Karpas-422 (cell line): Measurements from ENCODE around the gene NIT2. TPM values are rescaled to one million over a fixed set of nuclear protein-coding genes. Genes with fewer than 3 reads are reported as not detected.

Experiments used
- DNase-seq: peaks from one replicate; pipeline ENCODE4 v3.0.0-alpha.2; 2015
- H2AFZ ChIP-seq: fragments of 200-600 bp; sonication (generic); 2 replicates; pipeline ENCODE4 v1.6.1; 2014; ENCODE audit warnings: antibody characterized with exemption, low read length, mixed read lengths
- H3K27ac ChIP-seq: fragments of 200-600 bp; sonication (generic); 2 replicates; pipeline ENCODE4 v1.5.1; 2014; ENCODE audit warnings: mild to moderate bottlenecking, low read length, moderate library complexity
- H3K27me3 ChIP-seq: fragments of 200-600 bp; sonication (generic); 2 replicates; pipeline ENCODE4 v1.6.1; 2014; ENCODE audit warnings: low read length, mixed read lengths
- H3K36me3 ChIP-seq: fragments of 200-600 bp; sonication (generic); 2 replicates; pipeline ENCODE4 v1.6.1; 2014; ENCODE audit warnings: low read length, mixed read lengths; ENCODE audit not compliant: insufficient read depth
- H3K4me1 ChIP-seq: fragments of 200-600 bp; sonication (generic); 2 replicates; pipeline ENCODE4 v1.6.1; 2014; ENCODE audit warnings: mild to moderate bottlenecking, low read length, mixed read lengths
- H3K4me2 ChIP-seq: fragments of 200-600 bp; sonication (generic); 2 replicates; pipeline ENCODE4 v1.6.1; 2014; ENCODE audit warnings: low read length, low read depth, mild to moderate bottlenecking; ENCODE audit not compliant: poor library complexity, severe bottlenecking
- H3K4me3 ChIP-seq: fragments of 200-600 bp; sonication (generic); 2 replicates; pipeline ENCODE4 v1.5.1; 2014; ENCODE audit warnings: mild to moderate bottlenecking, antibody characterized with exemption, low read length, mixed read lengths
- H3K79me2 ChIP-seq: fragments of 200-600 bp; sonication (generic); 2 replicates; pipeline ENCODE4 v1.6.1; 2014; ENCODE audit warnings: mild to moderate bottlenecking, low read length, mixed read lengths
- H3K9ac ChIP-seq: fragments of 200-600 bp; sonication (generic); 2 replicates; pipeline ENCODE4 v1.6.0; 2014; ENCODE audit warnings: low read length
- H3K9me2 ChIP-seq: fragments of 200-600 bp; sonication (generic), shearing (Covaris generic); replicated peaks from 2 replicates; pipeline ENCODE4 v1.6.0; 2014; ENCODE audit warnings: mild to moderate bottlenecking, low read length, moderate library complexity; ENCODE audit not compliant: insufficient read depth
- H3K9me3 ChIP-seq: fragments of 300-700, 200-600 bp; sonication (generic); 2 replicates; pipeline ENCODE4 v1.6.1; 2014; ENCODE audit warnings: low read length, mixed read lengths
- H4K20me1 ChIP-seq: fragments of 200-600 bp; sonication (generic); 2 replicates; pipeline ENCODE4 v1.6.1; 2014; ENCODE audit warnings: mild to moderate bottlenecking, antibody characterized with exemption, low read length, low read depth; ENCODE audit not compliant: insufficient read depth
- total RNA-seq: library from RNA; depleted of rRNA; stranded (reverse); fragments of >200 nt; shearing (Covaris generic); gene quantifications from 2 replicates; pipeline ENCODE4 v1.2.3, GENCODE V29; 2014; ENCODE audit warnings: low replicate concordance

The NIT2 gene
- total RNA-seq, 1 experiment from 2014 or later = 74.5 TPM

GRCh38 chr3:100361897-100362296 is 27.3 kb downstream of the NIT2 start:
- DNase-seq = no peak
- Histone ChIP-seq H3K9me3 (no peaks in the 10 kb centered on the region), H4K20me1 (no peaks in the 10 kb centered on the region), H2AFZ (no peak overlapping the region), H3K4me3 (no peak overlapping the region), H3K9me2 (no peaks in the 10 kb centered on the region), H3K4me1 (no peaks in the 10 kb centered on the region), H3K79me2 (peaks cover 11% of the 10 kb centered on the region; the same call in 1 of the 2 replicates), H3K9ac (no peak overlapping the region), H3K36me3 (peaks cover 58% of the 10 kb centered on the region), H3K27ac (no peak overlapping the region), H3K27me3 (no peaks in the 10 kb centered on the region), H3K4me2 (no peak overlapping the region)

DNA sequence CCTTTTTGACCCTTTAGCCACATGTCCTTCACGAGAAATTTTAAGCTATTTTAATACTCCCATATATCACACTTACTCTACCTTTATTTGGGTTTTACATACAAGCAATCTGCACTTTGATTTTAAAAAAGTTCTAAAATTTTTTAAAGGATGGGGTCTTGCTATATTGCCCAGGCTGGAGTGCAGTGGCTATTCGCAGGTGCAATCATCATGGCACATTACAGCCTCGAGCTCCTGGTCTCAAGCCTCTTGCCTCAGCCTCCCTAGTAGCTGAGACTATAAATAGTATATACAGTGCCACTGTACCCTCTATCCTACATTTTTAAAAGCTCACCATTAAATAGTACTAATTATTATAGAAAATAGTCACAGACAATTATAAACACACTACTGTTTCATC is 29.9 kb downstream of the NIT2 start:
- no peaks in the 10 kb centered on the region for H3K9me3 ChIP-seq
- H3K4me2 ChIP-seq = no peak overlapping the region
- no peak for DNase-seq
- H3K9ac ChIP-seq = no peak overlapping the region
- H3K36me3 ChIP-seq = peaks cover 64% of the 10 kb centered on the region
- peaks cover 11% of the 10 kb centered on the region; the same call in 1 of the 2 replicates for H3K79me2 ChIP-seq
- no peaks in the 10 kb centered on the region for H4K20me1 ChIP-seq
- H3K27ac ChIP-seq = no peak overlapping the region
- no peaks in the 10 kb centered on the region for H3K27me3 ChIP-seq
- H2AFZ ChIP-seq = no peak overlapping the region
- no peaks in the 10 kb centered on the region for H3K4me1 ChIP-seq
- no peak overlapping the region for H3K4me3 ChIP-seq
- no peaks in the 10 kb centered on the region for H3K9me2 ChIP-seq

DNA sequence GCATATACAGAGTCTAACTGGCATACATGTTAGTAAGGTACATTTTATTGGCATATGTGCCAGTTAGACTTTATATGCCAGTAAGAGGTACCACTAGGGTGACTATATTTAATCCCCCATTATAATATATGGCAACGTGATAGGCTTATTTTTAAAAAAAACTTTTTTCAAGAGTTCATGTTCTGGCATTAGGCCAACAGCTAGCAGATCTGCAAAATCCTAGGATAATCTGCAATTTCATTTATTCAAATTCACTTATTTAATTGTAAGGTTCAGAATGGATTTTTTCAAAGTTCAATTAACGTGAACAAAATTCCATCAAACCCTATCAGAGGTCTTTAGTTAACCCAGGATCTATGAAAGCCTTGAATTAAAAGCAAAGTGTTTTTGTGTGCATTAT is 31.9 kb downstream of the NIT2 start:
- H3K4me2 ChIP-seq = no peak overlapping the region
- H3K9me2 ChIP-seq = no peaks in the 10 kb centered on the region
- no peak for DNase-seq
- H2AFZ ChIP-seq = no peak overlapping the region
- H3K4me1 ChIP-seq = no peaks in the 10 kb centered on the region
- H3K4me3 ChIP-seq = no peak overlapping the region
- peaks cover 62% of the 10 kb centered on the region for H3K36me3 ChIP-seq
- H3K9ac ChIP-seq = no peak overlapping the region
- H4K20me1 ChIP-seq = no peaks in the 10 kb centered on the region
- no peaks in the 10 kb centered on the region for H3K9me3 ChIP-seq
- H3K27ac ChIP-seq = no peak overlapping the region
- H3K27me3 ChIP-seq = no peaks in the 10 kb centered on the region
- peaks cover 11% of the 10 kb centered on the region; the same call in 1 of the 2 replicates for H3K79me2 ChIP-seq

DNA sequence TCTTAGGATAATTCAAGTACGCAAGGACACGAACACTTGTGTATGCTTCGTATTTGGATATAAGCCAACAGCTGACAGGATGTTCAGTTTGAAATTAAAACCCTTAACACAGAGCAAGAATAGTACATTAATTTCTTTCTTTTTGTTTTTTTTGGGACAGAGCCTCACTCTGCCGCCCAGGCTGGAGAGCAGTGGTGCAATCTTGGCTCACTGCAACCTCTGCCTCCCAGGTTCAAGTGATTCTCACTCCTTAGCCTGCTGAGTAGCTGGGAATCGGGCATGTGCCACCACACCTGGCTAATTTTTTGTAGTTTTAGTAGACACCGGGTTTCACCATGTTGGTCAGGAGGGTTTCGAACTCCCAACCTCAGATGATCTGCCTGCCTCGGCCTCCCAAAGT is 33.9 kb downstream of the NIT2 start:
- no peak overlapping the region for H3K27ac ChIP-seq
- H3K27me3 ChIP-seq = no peaks in the 10 kb centered on the region
- DNase-seq = no peak
- no peaks in the 10 kb centered on the region for H3K9me2 ChIP-seq
- H3K4me2 ChIP-seq = no peak overlapping the region
- H3K36me3 ChIP-seq = peaks cover 58% of the 10 kb centered on the region
- H2AFZ ChIP-seq = no peak overlapping the region
- H3K79me2 ChIP-seq = peaks cover 17% of the 10 kb centered on the region; the same call in 1 of the 2 replicates
- no peak overlapping the region for H3K4me3 ChIP-seq
- no peaks in the 10 kb centered on the region for H4K20me1 ChIP-seq
- H3K4me1 ChIP-seq = no peaks in the 10 kb centered on the region
- H3K9ac ChIP-seq = no peak overlapping the region
- no peaks in the 10 kb centered on the region for H3K9me3 ChIP-seq

- no peaks in the 10 kb centered on the region for H4K20me1 ChIP-seq
- 0 out of 2 replicates have a peak, but pooled peaks cover 10% of the 10 kb centered on the region for H3K79me2 ChIP-seq
- no peaks in the 10 kb centered on the region for H3K9me3 ChIP-seq
- peaks cover 56% of the 10 kb centered on the region; the same call in 1 of the 2 replicates for H3K36me3 ChIP-seq
- no peak overlapping the region for H2AFZ ChIP-seq
- H3K9me2 ChIP-seq = no peaks in the 10 kb centered on the region
- H3K27ac ChIP-seq = no peak overlapping the region
- H3K9ac ChIP-seq = no peak overlapping the region
- H3K4me2 ChIP-seq = no peak overlapping the region
- DNase-seq = no peak
- H3K4me3 ChIP-seq = no peak overlapping the region
- no peaks in the 10 kb centered on the region for H3K4me1 ChIP-seq
- H3K27me3 ChIP-seq = no peaks in the 10 kb centered on the region
Observed at GRCh38 chr3:100370756-100371155, 36.2 kb downstream of the NIT2 start.

- Histone ChIP-seq H3K4me1 (no peaks in the 10 kb centered on the region), H3K4me2 (no peak overlapping the region), H2AFZ (no peak overlapping the region), H4K20me1 (no peaks in the 10 kb centered on the region), H3K9me3 (no peaks in the 10 kb centered on the region), H3K4me3 (no peak overlapping the region), H3K79me2 (peaks cover 26% of the 10 kb centered on the region), H3K9me2 (no peaks in the 10 kb centered on the region), H3K9ac (no peak overlapping the region), H3K27me3 (no peaks in the 10 kb centered on the region), H3K36me3 (peaks cover 56% of the 10 kb centered on the region; the same call in 1 of the 2 replicates), H3K27ac (no peak overlapping the region)
- DNase-seq = no peak
Observed at GRCh38 chr3:100374521-100374920, 40.0 kb downstream of the NIT2 start.

DNA sequence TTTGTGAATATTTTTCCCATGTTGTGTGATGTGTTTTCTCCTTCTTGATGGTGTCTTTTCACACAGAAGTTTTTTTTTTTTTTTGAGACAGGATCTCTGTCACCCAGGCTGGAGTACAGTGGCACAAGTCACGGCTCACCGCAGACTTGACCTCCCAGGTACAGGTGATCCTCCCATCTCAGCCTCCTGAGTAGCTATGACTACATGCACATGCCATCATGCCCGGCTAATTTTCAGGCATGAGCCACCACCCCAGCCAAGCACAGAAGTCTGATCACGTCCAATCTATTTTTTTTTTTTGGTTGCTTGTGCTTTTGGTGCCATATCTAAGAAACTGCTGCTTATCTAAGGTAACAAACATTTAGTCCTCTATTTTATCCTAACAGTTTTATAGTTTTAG is 41.7 kb downstream of the NIT2 start:
- Histone ChIP-seq H2AFZ (no peak overlapping the region), H3K4me2 (no peak overlapping the region), H3K9me2 (no peaks in the 10 kb centered on the region), H4K20me1 (no peaks in the 10 kb centered on the region), H3K9me3 (no peaks in the 10 kb centered on the region), H3K27ac (no peak overlapping the region), H3K36me3 (peaks cover 64% of the 10 kb centered on the region; the same call in 1 of the 2 replicates), H3K27me3 (no peaks in the 10 kb centered on the region), H3K79me2 (peaks cover 42% of the 10 kb centered on the region), H3K4me1 (no peaks in the 10 kb centered on the region), H3K9ac (no peak overlapping the region), H3K4me3 (no peak overlapping the region)
- DNase-seq = no peak

- no peaks in the 10 kb centered on the region for H3K9me2 ChIP-seq
- no peak overlapping the region for H3K4me3 ChIP-seq
- H2AFZ ChIP-seq = no peak overlapping the region
- H3K9ac ChIP-seq = no peak overlapping the region
- H3K36me3 ChIP-seq = peaks cover 65% of the 10 kb centered on the region
- H3K4me2 ChIP-seq = no peak overlapping the region
- no peaks in the 10 kb centered on the region for H3K27me3 ChIP-seq
- no peak for DNase-seq
- no peaks in the 10 kb centered on the region for H3K4me1 ChIP-seq
- H3K27ac ChIP-seq = no peak overlapping the region
- H3K79me2 ChIP-seq = peaks cover 94% of the 10 kb centered on the region
- no peaks in the 10 kb centered on the region for H4K20me1 ChIP-seq
- H3K9me3 ChIP-seq = 0 out of 2 replicates have a peak, but pooled peaks cover 2% of the 10 kb centered on the region
Observed at GRCh38 chr3:100384733-100385525, 50.4 kb downstream of the NIT2 start.
